Activated CD8-positive, alpha-beta T cell treated with anti-CD3 and anti-CD28 coated beads, Interleukin-2, amount 10 ng/mL, durations not matched to agents 7 days and 5 days (primary cell): ENCODE measurements around the gene FBXO41. TPM values are rescaled to one million over a fixed set of nuclear protein-coding genes. Genes with fewer than 3 reads are reported as not detected.

Source experiments
- ATAC-seq: fragments of 150-1000 bp; cut with Tn5 transposase; one replicate; pipeline ENCODE4 v1.10.0; 2021; ENCODE audit warnings: moderate library complexity
- CTCF ChIA-PET: fragments of 350-600 bp; sonication (Branson Sonifier 250); formaldehyde crosslinking; loops from one replicate; lab custom pipeline; 2021; ENCODE audit warnings: antibody characterized with exemption; lab: Charles Lee
- POLR2A ChIA-PET: fragments of 350-600 bp; sonication (Branson Sonifier 250); formaldehyde crosslinking; loops from one replicate; lab custom pipeline; 2021; ENCODE audit warnings: antibody characterized with exemption; lab: Charles Lee
- DNase-seq: peaks from one replicate; pipeline ENCODE4 v3.0.0-alpha.2; 2020
- H3K27ac Mint-ChIP-seq: one replicate; pipeline ENCODE4 v1.8.0; 2021; ENCODE audit warnings: mild to moderate bottlenecking, mixed read lengths
- H3K27me3 Mint-ChIP-seq: one replicate; pipeline ENCODE4 v1.8.0; 2021; ENCODE audit warnings: low read depth, mixed read lengths
- H3K36me3 Mint-ChIP-seq: one replicate; pipeline ENCODE4 v1.8.0; 2021; ENCODE audit warnings: low read depth, mixed read lengths
- H3K4me1 Mint-ChIP-seq: one replicate; pipeline ENCODE4 v1.8.0; 2021; ENCODE audit warnings: low read depth, mixed read lengths
- H3K4me3 Mint-ChIP-seq: one replicate; pipeline ENCODE4 v1.8.0; 2021; ENCODE audit warnings: mild to moderate bottlenecking, mixed read lengths
- H3K9me3 Mint-ChIP-seq: one replicate; pipeline ENCODE4 v1.8.0; 2022; ENCODE audit warnings: mixed read lengths; ENCODE audit not compliant: insufficient read depth
- total RNA-seq, 2 experiments: library from RNA; stranded (reverse); gene quantifications; one replicate each; pipeline ENCODE4 v1.2.3, GENCODE V29; 2021

The FBXO41 gene
- total RNA-seq, 2 experiments from 2014 or later, result 32.0 to 32.3 TPM

DNA sequence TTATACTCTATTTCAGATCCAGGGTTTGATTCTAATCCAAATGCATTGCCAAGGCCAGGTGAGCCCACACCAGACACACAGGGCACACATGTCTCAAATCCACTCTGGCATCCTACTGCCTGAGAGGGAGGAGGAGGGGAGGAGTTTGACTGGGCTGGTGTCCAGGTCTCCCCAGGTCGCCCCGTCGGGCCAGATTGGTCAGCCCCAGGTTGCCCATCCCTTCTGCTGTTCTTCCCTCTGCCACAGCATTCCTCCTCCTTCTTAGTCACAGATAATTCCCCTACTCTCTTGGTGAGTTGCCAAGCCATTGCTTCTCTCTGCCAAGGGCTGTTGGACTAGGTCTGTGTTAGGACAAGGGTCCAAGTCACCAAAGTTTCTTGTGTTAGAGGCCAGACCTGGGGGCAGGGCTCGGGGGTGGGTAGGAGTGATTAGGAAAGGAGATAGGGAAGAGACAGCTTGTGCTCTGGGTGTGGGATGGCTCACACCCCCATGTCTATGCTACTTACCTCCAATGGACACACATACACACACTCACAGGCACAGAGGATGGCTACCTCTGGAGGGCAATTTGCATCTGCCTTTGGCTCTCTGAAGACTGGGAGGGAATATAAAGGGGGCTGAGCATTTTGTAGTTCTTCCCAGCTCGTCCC, 11.6 kb upstream of the FBXO41 start:
- H3K27ac Mint-ChIP-seq, result no peak overlapping the region
- H3K27me3 Mint-ChIP-seq, result peaks cover 55% of the 10 kb centered on the region
- peaks cover 2% of the 10 kb centered on the region for H3K36me3 Mint-ChIP-seq
- ChIA-PET POLR2A (no interaction called here), CTCF (interaction anchor here (1.3 kb wide), 1 partner anchor 119 kb away, joined by 4 read pairs; no protein-coding TSS in a partner anchor)
- H3K4me3 Mint-ChIP-seq, result no peak overlapping the region
- DNase-seq, result no peak
- no peaks in the 10 kb centered on the region for H3K9me3 Mint-ChIP-seq
- no peak for ATAC-seq
- H3K4me1 Mint-ChIP-seq, result peaks cover 17% of the 10 kb centered on the region

DNA sequence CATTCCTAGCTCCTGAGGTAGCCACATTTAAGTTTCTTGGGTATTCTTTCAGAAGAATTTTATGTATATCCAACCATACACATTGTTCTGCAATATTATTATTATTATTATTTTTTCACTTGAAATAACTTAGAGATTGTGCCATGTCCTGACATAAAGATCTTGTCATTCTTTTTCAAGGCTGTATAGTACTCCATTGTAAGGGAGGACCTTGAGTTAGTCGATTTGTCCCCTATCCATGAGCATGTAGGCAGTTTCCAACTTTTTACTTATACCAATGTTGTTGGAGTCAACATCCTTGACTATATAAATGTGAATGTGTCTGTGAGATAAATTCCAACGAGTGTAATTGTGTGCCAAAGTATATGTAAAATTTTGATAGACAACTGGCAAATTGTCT, 10.0 kb upstream of the FBXO41 start:
- Mint-ChIP-seq H3K27ac (no peak overlapping the region), H3K4me3 (peak overlapping the region; percentile 57), H3K36me3 (peaks cover 2% of the 10 kb centered on the region), H3K4me1 (peaks cover 20% of the 10 kb centered on the region), H3K9me3 (no peaks in the 10 kb centered on the region), H3K27me3 (peaks cover 56% of the 10 kb centered on the region)
- DNase-seq (no peak), ATAC-seq (no peak)
- POLR2A ChIA-PET, result no interaction called here
- CTCF ChIA-PET, result interaction anchor here (0.8 to 1.9 kb wide), 2 partner anchors 59 to 82 kb away, joined by 3 to 9 read pairs; no protein-coding TSS in a partner anchor

GRCh38 chr2:73293534-73294171, 9.4 kb upstream of the FBXO41 start, which contains the start of gene EGR4:
Gene EGR4 (minus strand): TSS chr2:73293548. CDS start chr2:73293317, 231 bp downstream.
- ChIA-PET POLR2A (interaction anchor here (1.5 kb wide), 1 partner anchor 58 kb away, joined by 4 read pairs; no protein-coding TSS in a partner anchor), CTCF (interaction anchor here (0.8 to 1.9 kb wide), 4 partner anchors 58 to 117 kb away, joined by 3 to 9 read pairs (median 3); no protein-coding TSS in a partner anchor)
- Mint-ChIP-seq H3K36me3 (peaks cover 2% of the 10 kb centered on the region), H3K27me3 (peaks cover 62% of the 10 kb centered on the region), H3K4me3 (peak within 1 kb of the TSS; percentile 59), H3K4me1 (peaks cover 20% of the 10 kb centered on the region), H3K27ac (no peak within 1 kb of the TSS), H3K9me3 (no peaks in the 10 kb centered on the region)
- ATAC-seq (peak; percentile 90), DNase-seq (peak; percentile 94)

- DNase-seq, result no peak
- no peaks in the 10 kb centered on the region for H3K9me3 Mint-ChIP-seq
Measured at GRCh38 chr2:73292906-73293533, 8.7 kb upstream of the FBXO41 start.

GRCh38 chr2:73292316-73292905, 8.1 kb upstream of the FBXO41 start:
- CTCF ChIA-PET, result interaction anchor here (1.2 to 1.9 kb wide), 4 partner anchors 8 to 85 kb away, joined by 3 to 9 read pairs (median 3); no protein-coding TSS in a partner anchor
- Mint-ChIP-seq H3K36me3 (peaks cover 2% of the 10 kb centered on the region), H3K4me1 (peaks cover 20% of the 10 kb centered on the region), H3K4me3 (peak overlapping the region; percentile 54), H3K9me3 (no peaks in the 10 kb centered on the region), H3K27ac (no peak overlapping the region), H3K27me3 (peaks cover 70% of the 10 kb centered on the region)
- DNase-seq (no peak), ATAC-seq (no peak)
- POLR2A ChIA-PET, result interaction anchor here (1.0 to 1.5 kb wide), 2 partner anchors 57 to 94 kb away, joined by 4 read pairs; partner anchors contain the start of gene ALMS1

More at GRCh38 chr2:73292906-73293533, 8.7 kb upstream of the FBXO41 start:
- H3K27me3 Mint-ChIP-seq, result peaks cover 68% of the 10 kb centered on the region
- H3K27ac Mint-ChIP-seq, result no peak overlapping the region
- peaks cover 20% of the 10 kb centered on the region for H3K4me1 Mint-ChIP-seq
- ATAC-seq, result no peak
- H3K4me3 Mint-ChIP-seq, result peak overlapping the region; percentile 54
- ChIA-PET POLR2A (interaction anchor here (1.5 kb wide), 1 partner anchor 57 kb away, joined by 4 read pairs; no protein-coding TSS in a partner anchor), CTCF (interaction anchor here (1.0 to 1.9 kb wide), 4 partner anchors 25 to 117 kb away, joined by 3 to 9 read pairs (median 3); no protein-coding TSS in a partner anchor)
- H3K36me3 Mint-ChIP-seq, result peaks cover 2% of the 10 kb centered on the region

DNA sequence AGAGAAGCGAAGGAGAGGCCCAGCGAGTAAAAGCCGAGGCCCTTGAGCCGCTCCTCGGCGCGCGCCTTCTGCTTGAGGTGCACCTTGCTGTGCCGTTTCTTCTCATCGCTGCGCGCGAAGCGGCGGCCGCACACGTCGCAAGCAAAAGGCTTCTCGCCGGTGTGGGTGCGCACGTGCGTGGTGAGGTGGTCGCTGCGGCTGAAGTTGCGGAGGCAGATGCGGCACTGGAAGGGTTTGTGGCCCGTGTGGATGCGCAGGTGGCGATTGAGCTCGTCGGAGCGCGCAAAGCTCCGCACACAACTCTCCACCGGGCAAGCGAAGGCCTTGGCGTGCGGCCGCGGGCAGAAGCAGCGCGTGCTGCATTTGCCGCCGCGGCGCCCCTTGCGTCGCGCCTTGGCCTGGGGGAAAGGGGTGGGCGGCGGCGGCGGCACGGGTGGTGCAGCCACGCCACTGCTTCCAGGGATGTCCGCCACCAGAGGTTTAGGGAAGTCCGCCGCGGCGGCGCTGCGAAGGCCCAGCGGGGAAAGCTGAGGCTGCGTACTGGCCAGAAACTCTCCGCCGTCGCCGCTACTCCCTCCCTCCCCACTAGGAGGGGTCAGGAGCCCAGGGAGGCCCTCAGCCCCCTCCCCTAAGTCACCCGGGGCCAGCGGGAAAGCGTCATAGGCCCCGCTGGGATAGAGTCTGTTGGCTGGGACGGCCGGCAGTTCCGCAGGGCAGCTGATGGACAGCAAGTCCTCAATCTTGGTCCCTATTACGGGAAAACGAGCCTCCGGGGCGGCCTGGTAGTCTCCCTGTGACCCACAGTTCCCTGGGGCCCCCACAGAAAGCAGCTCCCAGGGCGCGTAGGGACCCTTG, 7.4 kb upstream of the FBXO41 start:
- Mint-ChIP-seq H3K36me3 (peaks cover 2% of the 10 kb centered on the region), H3K9me3 (no peaks in the 10 kb centered on the region), H3K27me3 (peaks cover 68% of the 10 kb centered on the region), H3K27ac (no peak overlapping the region), H3K4me1 (peaks cover 20% of the 10 kb centered on the region), H3K4me3 (peak overlapping the region; percentile 54)
- DNase-seq (no peak), ATAC-seq (no peak)
- CTCF ChIA-PET, result interaction anchor here (1.2 to 4.1 kb wide), 7 partner anchors 9 to 94 kb away, joined by 3 to 43 read pairs (median 11); partner anchors contain the start of genes ALMS1, CCT7 and PRADC1
- POLR2A ChIA-PET, result interaction anchor here (0.9 to 1.0 kb wide), 2 partner anchors 59 to 94 kb away, joined by 3 to 4 read pairs; partner anchors contain the start of genes ALMS1 and PRADC1

- Mint-ChIP-seq H3K9me3 (no peaks in the 10 kb centered on the region), H3K4me1 (peaks cover 20% of the 10 kb centered on the region), H3K4me3 (peak overlapping the region; percentile 54), H3K27me3 (peaks cover 62% of the 10 kb centered on the region), H3K36me3 (peaks cover 2% of the 10 kb centered on the region), H3K27ac (no peak overlapping the region)
- POLR2A ChIA-PET, result interaction anchor here (0.9 kb wide), 1 partner anchor 58 kb away, joined by 3 read pairs; the partner anchor contains the start of gene PRADC1
- CTCF ChIA-PET, result interaction anchor here (1.0 to 4.1 kb wide), 9 partner anchors 9 to 95 kb away, joined by 3 to 43 read pairs (median 6); partner anchors contain the start of genes ALMS1, CCT7 and PRADC1
- DNase-seq, result peak; percentile 74
- peak; percentile 42 for ATAC-seq
Measured at GRCh38 chr2:73291093-73291460, 6.8 kb upstream of the FBXO41 start.

DNA sequence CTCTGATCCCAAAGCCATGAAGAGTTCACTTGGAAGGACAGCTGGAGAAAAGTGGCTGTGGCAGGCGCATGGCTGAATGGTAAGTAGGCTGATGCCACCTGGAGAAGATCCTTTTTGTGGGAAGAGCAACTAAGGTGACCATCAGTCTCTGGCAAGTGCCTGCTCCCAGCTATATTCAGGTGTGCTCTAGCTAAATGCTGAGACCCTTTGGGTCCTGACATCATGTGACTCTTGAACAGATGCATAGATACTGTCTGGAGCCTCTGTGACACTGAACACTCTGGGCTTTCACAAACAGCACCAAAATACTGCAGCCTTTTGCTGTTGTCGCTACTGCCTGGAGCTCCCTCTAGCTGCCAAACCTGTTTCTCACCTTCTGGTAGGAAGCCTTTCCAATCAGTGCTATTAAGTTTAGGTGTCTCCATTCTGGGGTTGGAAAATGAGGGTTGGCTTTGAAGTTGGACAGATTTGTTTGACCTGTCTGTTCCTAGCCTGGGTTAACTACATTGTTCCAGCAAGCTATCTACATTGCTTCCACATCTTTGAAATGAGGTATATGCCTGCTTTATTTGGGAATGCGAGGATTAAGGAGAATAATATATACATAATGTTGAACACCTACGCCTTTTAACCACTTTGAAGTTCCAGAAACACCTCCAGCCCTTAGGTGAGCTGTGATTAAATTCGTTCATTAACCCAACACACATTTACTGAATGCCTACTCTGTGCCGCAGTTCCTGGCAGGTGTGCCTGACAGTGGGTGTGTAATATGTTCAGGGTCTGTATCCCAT, 6.0 kb upstream of the FBXO41 start:
- peaks cover 54% of the 10 kb centered on the region for H3K27me3 Mint-ChIP-seq
- ATAC-seq, result no peak
- DNase-seq, result peak; percentile 76
- ChIA-PET CTCF (interaction anchor here (0.8 to 4.1 kb wide), 27 partner anchors 9 to 223 kb away, joined by 3 to 43 read pairs (median 4); partner anchors contain the start of genes ALMS1, CCT7, PRADC1 and SMYD5), POLR2A (interaction anchor here (0.9 to 1.8 kb wide), 2 partner anchors 22 to 56 kb away, joined by 3 to 5 read pairs; partner anchors contain the start of gene CCT7)
- H3K4me3 Mint-ChIP-seq, result no peak overlapping the region
- H3K9me3 Mint-ChIP-seq, result no peaks in the 10 kb centered on the region
- H3K27ac Mint-ChIP-seq, result no peak overlapping the region
- H3K4me1 Mint-ChIP-seq, result peaks cover 29% of the 10 kb centered on the region
- peaks cover 2% of the 10 kb centered on the region for H3K36me3 Mint-ChIP-seq

- Mint-ChIP-seq H3K27ac (no peak overlapping the region), H3K27me3 (peaks cover 49% of the 10 kb centered on the region), H3K36me3 (peaks cover 2% of the 10 kb centered on the region), H3K9me3 (no peaks in the 10 kb centered on the region), H3K4me3 (no peak overlapping the region), H3K4me1 (peaks cover 33% of the 10 kb centered on the region)
- ATAC-seq, result no peak
- no peak for DNase-seq
- CTCF ChIA-PET, result interaction anchor here (1.0 to 4.1 kb wide), 18 partner anchors 8 to 112 kb away, joined by 3 to 43 read pairs (median 6); partner anchors contain the start of genes ALMS1, CCT7, PRADC1 and SMYD5
- POLR2A ChIA-PET, result interaction anchor here (0.9 to 1.8 kb wide), 3 partner anchors 21 to 55 kb away, joined by 3 to 5 read pairs (median 3); partner anchors contain the start of gene CCT7
Measured at GRCh38 chr2:73289304-73289703, 5.0 kb upstream of the FBXO41 start.
